HG03280 (cell line): Measurements from ENCODE around the gene CAPS2.
A peak's percentile ranks its signal among the peaks of the same experiment; 100 is the strongest.
"Not testable (repeated sequence)": the region's sequence is repeated elsewhere in the genome, so short reads cannot be mapped to it uniquely, and the experiment has no call there.

Experiments used
- ATAC-seq: cut with Tn5 transposase; IDR thresholded peaks from one replicate; pipeline ENCODE4 v1.9.1; 2021; ENCODE audit warnings: mild to moderate bottlenecking, moderate library complexity; ENCODE audit not compliant: unreplicated experiment

The CAPS2 gene

GRCh38 chr12:75329918-75330826, at the start of gene CAPS2:
Gene CAPS2 (minus strand): TSS chr12:75330324. CDS start chr12:75326498, 3,826 bp downstream.
- ATAC-seq, result peak; percentile 90

GRCh38 chr12:75378354-75378753, 48.2 kb upstream of the CAPS2 start:
- no peak for ATAC-seq

GRCh38 chr12:75374971-75375370, 44.8 kb upstream of the CAPS2 start:
- ATAC-seq, result no peak

GRCh38 chr12:75366629-75367028, 36.5 kb upstream of the CAPS2 start:
- peak; percentile 73 for ATAC-seq

- no peak for ATAC-seq
Measured at GRCh38 chr12:75364919-75365318, 34.8 kb upstream of the CAPS2 start.

GRCh38 chr12:75361408-75361807, 31.3 kb upstream of the CAPS2 start:
- no peak for ATAC-seq

- no peak for ATAC-seq
Measured at GRCh38 chr12:75360920-75361319, 30.8 kb upstream of the CAPS2 start.

- no peak for ATAC-seq
Measured at GRCh38 chr12:75354011-75354410, 23.9 kb upstream of the CAPS2 start.

GRCh38 chr12:75350413-75350812, 20.3 kb upstream of the CAPS2 start:
- no peak for ATAC-seq

GRCh38 chr12:75349946-75350345, 19.8 kb upstream of the CAPS2 start:
- no peak for ATAC-seq

GRCh38 chr12:75346215-75346614, 16.1 kb upstream of the CAPS2 start:
- not testable (repeated sequence) for ATAC-seq

- no peak for ATAC-seq
Measured at GRCh38 chr12:75345531-75345930, 15.4 kb upstream of the CAPS2 start.

GRCh38 chr12:75341873-75342272, 11.7 kb upstream of the CAPS2 start:
- no peak for ATAC-seq

GRCh38 chr12:75337905-75338304, 7.8 kb upstream of the CAPS2 start:
- ATAC-seq, result no peak

GRCh38 chr12:75334384-75335030, 4.4 kb upstream of the CAPS2 start, which contains the start of gene GLIPR1L1:
Gene GLIPR1L1 (plus strand): TSS chr12:75334670. CDS start chr12:75334729, 59 bp downstream.
- peak; percentile 59 for ATAC-seq

- ATAC-seq, result no peak
Measured at GRCh38 chr12:75327642-75328041, 2.5 kb downstream of the CAPS2 start.

- ATAC-seq, result no peak
Measured at GRCh38 chr12:75323663-75324062, 6.5 kb downstream of the CAPS2 start.

GRCh38 chr12:75322464-75322863, 7.7 kb downstream of the CAPS2 start:
- no peak for ATAC-seq

- no peak for ATAC-seq
Measured at GRCh38 chr12:75317784-75318183, 12.3 kb downstream of the CAPS2 start.

GRCh38 chr12:75315518-75315917, 14.6 kb downstream of the CAPS2 start:
- ATAC-seq, result no peak

- ATAC-seq, result no peak
Measured at GRCh38 chr12:75311369-75311768, 18.8 kb downstream of the CAPS2 start.

- ATAC-seq, result no peak
Measured at GRCh38 chr12:75308279-75308678, 21.8 kb downstream of the CAPS2 start.
